ENCODE data around the gene CYB561D1.

The CYB561D1 gene

DNA sequence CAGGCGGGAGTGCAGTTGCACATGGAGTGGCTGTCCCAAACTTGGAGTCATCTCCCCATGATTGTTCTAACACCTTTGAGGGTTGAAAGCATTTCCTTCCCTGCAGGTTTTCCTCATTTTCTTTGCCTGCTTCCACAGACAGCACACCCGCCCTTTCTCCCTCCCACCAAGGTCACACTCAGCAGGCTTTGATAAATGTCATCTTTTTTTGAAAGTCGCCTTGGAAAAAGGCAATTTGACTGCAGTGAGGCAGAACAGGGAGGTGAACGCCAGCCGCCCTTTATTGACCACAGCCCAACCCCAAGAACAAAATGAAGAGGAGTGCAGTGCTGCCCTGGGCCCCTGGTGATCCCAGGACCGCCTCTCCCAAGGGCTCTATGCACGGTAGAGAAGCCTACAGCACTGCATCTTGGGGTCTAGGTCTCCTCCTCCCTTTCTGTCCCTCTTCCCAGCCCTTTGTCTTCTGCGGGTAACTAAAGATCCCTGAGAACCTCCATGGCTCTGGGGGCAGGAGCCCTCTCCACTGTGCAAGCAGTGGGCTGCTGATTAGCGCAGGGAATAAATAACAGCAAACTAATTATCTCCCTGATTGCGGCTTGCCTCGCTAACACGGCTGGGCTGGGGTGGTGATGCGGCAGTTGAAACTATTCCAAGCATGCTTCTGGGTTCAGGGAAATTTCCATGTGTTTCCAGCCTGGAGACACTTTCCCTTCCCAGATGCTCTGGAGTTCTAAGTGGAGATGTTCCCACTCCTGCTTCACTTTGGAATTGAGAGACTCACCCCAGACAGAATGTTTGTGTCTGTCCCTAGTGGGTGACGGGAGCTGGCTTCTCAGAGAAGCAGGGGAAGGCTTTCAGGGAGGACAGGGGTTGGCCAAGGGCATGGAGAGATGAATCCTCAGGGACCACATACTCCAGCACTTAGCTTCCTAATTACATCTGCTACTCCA lies 27.4 kb downstream of the CYB561D1 start:
- Histone ChIP-seq H4K20me1 (ENCODE audit: insufficient read depth, low read length) (no peaks in the 10 kb centered on the region), H3K4me1 (ENCODE audit: insufficient read depth, low read length) (no peaks in the 10 kb centered on the region), H3K9me3 (ENCODE audit: insufficient read depth, low read length, severe bottlenecking) (no peaks in the 10 kb centered on the region), H3K9ac (ENCODE audit: low read depth, low read length) (no peak overlapping the region), H2AFZ (ENCODE audit: low read depth, low read length) (no peak overlapping the region), H3K4me3 (ENCODE audit: low read depth in 1 of 2, low read length in 2 of 2) (no peak overlapping the region), H3K36me3 (ENCODE audit: insufficient read depth, low read length) (no peaks in the 10 kb centered on the region), H3K79me2 (ENCODE audit: insufficient read depth, low read length) (no peaks in the 10 kb centered on the region), H3K27ac (ENCODE audit: low read length) (no peak overlapping the region), H3K4me2 (ENCODE audit: insufficient read depth, low read length) (no peak overlapping the region), H3K27me3 (ENCODE audit: insufficient read depth, low read length, poor library complexity) (peaks cover 7% of the 10 kb centered on the region)
- TF ChIP-seq EZH2 (IDR thresholded peaks at IDR 0.05; ENCODE audit: borderline replicate concordance, low read depth, low read length, severe bottlenecking) = no peak
- TF ChIP-seq, protein P1, sequence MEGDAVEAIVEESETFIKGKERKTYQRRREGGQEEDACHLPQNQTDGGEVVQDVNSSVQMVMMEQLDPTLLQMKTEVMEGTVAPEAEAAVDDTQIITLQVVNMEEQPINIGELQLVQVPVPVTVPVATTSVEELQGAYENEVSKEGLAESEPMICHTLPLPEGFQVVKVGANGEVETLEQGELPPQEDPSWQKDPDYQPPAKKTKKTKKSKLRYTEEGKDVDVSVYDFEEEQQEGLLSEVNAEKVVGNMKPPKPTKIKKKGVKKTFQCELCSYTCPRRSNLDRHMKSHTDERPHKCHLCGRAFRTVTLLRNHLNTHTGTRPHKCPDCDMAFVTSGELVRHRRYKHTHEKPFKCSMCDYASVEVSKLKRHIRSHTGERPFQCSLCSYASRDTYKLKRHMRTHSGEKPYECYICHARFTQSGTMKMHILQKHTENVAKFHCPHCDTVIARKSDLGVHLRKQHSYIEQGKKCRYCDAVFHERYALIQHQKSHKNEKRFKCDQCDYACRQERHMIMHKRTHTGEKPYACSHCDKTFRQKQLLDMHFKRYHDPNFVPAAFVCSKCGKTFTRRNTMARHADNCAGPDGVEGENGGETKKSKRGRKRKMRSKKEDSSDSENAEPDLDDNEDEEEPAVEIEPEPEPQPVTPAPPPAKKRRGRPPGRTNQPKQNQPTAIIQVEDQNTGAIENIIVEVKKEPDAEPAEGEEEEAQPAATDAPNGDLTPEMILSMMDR (IDR thresholded peaks at IDR 0.05; ENCODE audit: borderline replicate concordance, extremely low read depth, low read length, poor library complexity, severe bottlenecking) = no peak
- DNase-seq = no peak
- ATAC-seq (ENCODE audit: insufficient read depth, low read depth) = no peak

- no peak for DNase-seq
- H3K4me1 ChIP-seq (ENCODE audit: insufficient read depth, low read length) = no peaks in the 10 kb centered on the region
- no peaks in the 10 kb centered on the region for H3K79me2 ChIP-seq (ENCODE audit: insufficient read depth, low read length)
- H3K9me3 ChIP-seq (ENCODE audit: insufficient read depth, low read length, severe bottlenecking) = no peaks in the 10 kb centered on the region
- H2AFZ ChIP-seq (ENCODE audit: low read depth, low read length) = no peak overlapping the region
- peaks cover 7% of the 10 kb centered on the region for H3K27me3 ChIP-seq (ENCODE audit: insufficient read depth, low read length, poor library complexity)
- no peak for ATAC-seq (ENCODE audit: insufficient read depth, low read depth)
- no peaks in the 10 kb centered on the region for H4K20me1 ChIP-seq (ENCODE audit: insufficient read depth, low read length)
- no peaks in the 10 kb centered on the region for H3K36me3 ChIP-seq (ENCODE audit: insufficient read depth, low read length)
- no peak overlapping the region for H3K9ac ChIP-seq (ENCODE audit: low read depth, low read length)
- H3K4me3 ChIP-seq (ENCODE audit: low read depth in 1 of 2, low read length in 2 of 2) = no peak overlapping the region
- no peak overlapping the region for H3K27ac ChIP-seq (ENCODE audit: low read length)
- TF ChIP-seq, protein P1 (IDR thresholded peaks at IDR 0.05; ENCODE audit: borderline replicate concordance, extremely low read depth, low read length, poor library complexity, severe bottlenecking) = no peak
- TF ChIP-seq EZH2 (IDR thresholded peaks at IDR 0.05; ENCODE audit: borderline replicate concordance, low read depth, low read length, severe bottlenecking) = no peak
- no peak overlapping the region for H3K4me2 ChIP-seq (ENCODE audit: insufficient read depth, low read length)
Measured at GRCh38 chr1:109522026-109522425, 28.1 kb downstream of the CYB561D1 start.

GRCh38 chr1:109523706-109524105 lies 29.8 kb downstream of the CYB561D1 start:
- Histone ChIP-seq H3K9ac (ENCODE audit: low read depth, low read length) (no peak overlapping the region), H3K4me2 (ENCODE audit: insufficient read depth, low read length) (no peak overlapping the region)

More at GRCh38 chr1:109523706-109524105, 29.8 kb downstream of the CYB561D1 start:
- no peak overlapping the region for H2AFZ ChIP-seq (ENCODE audit: low read depth, low read length)
- ATAC-seq (ENCODE audit: insufficient read depth, low read depth) (no peak), DNase-seq (no peak)
- no peak for TF ChIP-seq EZH2 (IDR thresholded peaks at IDR 0.05; ENCODE audit: borderline replicate concordance, low read depth, low read length, severe bottlenecking)
- TF ChIP-seq, protein P1 (IDR thresholded peaks at IDR 0.05; ENCODE audit: borderline replicate concordance, extremely low read depth, low read length, poor library complexity, severe bottlenecking) = no peak
- no peaks in the 10 kb centered on the region for H3K79me2 ChIP-seq (ENCODE audit: insufficient read depth, low read length)
- H3K27ac ChIP-seq (ENCODE audit: low read length) = no peak overlapping the region
- H3K27me3 ChIP-seq (ENCODE audit: insufficient read depth, low read length, poor library complexity) = peaks cover 7% of the 10 kb centered on the region
- no peaks in the 10 kb centered on the region for H3K9me3 ChIP-seq (ENCODE audit: insufficient read depth, low read length, severe bottlenecking)
- H3K36me3 ChIP-seq (ENCODE audit: insufficient read depth, low read length) = no peaks in the 10 kb centered on the region
- no peak overlapping the region for H3K4me3 ChIP-seq (ENCODE audit: low read depth in 1 of 2, low read length in 2 of 2)
- H4K20me1 ChIP-seq (ENCODE audit: insufficient read depth, low read length) = no peaks in the 10 kb centered on the region
- H3K4me1 ChIP-seq (ENCODE audit: insufficient read depth, low read length) = no peaks in the 10 kb centered on the region
